ENCODE measurements around the gene MEN1.

Gene MEN1

DNA sequence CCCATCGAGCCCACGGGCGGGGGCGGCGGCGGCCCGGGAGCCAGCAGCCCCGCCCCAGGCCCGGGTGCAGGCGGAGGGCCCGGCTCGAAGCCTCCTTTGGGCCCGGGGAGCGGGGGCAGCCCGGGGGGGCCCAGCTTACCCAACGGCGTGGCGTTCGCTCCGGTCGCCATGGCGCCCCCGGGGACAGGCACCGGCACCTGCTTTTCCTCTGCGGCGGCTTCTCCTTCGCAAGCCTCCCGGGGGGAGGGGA is 32.2 kb downstream of the MEN1 start:
- DNase-seq = no peak

GRCh38 chr11:64777449-64778222 is 32.7 kb downstream of the MEN1 start:
- peak; percentile 84 for DNase-seq

DNA sequence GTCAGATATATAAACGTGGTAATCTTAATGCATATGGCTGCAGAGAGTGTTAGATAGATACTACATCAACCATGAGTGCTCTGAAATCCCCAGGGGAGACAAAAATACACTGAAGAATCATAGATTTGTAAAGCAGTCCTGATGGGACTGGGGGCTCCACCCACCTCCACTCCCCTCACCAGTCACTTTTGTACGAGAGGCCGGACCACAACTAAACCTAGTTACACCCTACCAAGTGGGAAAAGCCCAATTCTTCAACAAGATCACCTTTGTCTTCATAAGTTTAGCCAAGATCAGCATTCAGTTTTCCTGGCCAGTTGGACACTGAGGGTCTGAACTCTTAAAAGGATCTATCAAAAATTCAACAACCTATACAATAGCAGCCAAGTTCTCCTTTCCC is 33.5 kb downstream of the MEN1 start:
- DNase-seq = no peak

DNA sequence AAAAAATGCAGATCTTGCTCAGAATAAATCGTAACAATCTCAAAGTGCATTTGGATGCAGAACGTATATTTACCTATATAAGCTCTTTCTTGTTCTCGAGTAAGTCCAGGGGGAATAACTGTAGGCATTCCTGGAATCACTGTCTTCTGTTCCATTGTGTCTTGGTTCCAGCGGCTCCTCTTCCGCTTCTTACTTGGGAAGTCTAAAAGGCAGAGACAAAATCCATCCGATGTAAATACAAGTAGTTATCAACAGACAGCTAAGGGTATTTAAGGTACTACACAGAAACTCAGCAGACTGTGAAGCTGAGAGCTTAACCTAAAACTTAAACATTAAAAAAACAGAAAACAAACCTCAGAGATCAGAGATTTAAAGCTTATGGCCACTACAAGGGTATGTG is 33.9 kb downstream of the MEN1 start:
- DNase-seq = no peak

GRCh38 chr11:64774144-64774543 is 36.2 kb downstream of the MEN1 start:
- no peak for DNase-seq

GRCh38 chr11:64772303-64773018 is 37.9 kb downstream of the MEN1 start:
- no peak for DNase-seq

- DNase-seq = no peak
These were observed 38.5 kb downstream of the MEN1 start for GRCh38 chr11:64771861-64772260.

GRCh38 chr11:64770120-64770519 is 40.2 kb downstream of the MEN1 start:
- DNase-seq = no peak

DNA sequence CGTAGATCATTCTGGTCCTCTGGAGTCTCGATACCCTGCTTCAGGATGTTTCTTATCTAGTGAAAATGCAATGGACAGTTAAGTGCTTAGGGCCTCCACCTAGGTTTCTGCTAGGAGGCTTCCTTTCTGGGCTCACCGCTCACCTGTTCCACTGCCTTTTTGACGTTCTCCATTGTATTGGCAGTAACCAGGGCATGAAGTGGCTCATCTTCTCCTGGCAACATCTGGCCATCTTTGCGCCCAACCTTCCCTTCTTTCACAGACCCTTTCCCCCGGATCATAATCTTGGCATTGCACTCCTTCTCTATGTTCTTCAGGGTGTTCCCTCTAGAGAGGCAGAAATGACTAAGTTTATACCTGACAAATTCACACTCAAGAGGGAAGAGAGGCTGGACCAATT is 41.1 kb downstream of the MEN1 start:
- no peak for DNase-seq

GRCh38 chr11:64768300-64768694 is 42.1 kb downstream of the MEN1 start:
- DNase-seq = no peak

GRCh38 chr11:64767344-64768299 is 42.7 kb downstream of the MEN1 start:
- DNase-seq = peak; percentile 79

DNA sequence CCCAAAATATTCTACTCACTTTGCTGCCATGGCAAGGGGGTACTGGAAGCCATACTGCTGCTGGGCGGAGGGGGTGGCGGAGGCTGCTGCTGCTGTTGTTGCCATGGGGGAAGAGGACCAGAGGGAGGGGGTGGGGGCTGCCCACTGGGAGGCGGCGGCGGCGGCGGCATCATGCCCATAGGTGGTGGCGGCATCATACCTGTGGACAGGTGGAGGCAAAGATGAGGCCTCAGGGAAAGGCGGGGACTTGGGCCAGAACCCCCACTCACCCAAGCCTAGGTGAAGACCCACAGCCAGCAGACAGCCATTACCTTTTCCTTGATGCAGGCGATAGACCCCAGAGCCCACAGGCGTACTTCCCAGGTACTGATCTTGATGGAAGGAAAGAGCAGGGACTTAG is 43.5 kb downstream of the MEN1 start:
- no peak for DNase-seq

DNA sequence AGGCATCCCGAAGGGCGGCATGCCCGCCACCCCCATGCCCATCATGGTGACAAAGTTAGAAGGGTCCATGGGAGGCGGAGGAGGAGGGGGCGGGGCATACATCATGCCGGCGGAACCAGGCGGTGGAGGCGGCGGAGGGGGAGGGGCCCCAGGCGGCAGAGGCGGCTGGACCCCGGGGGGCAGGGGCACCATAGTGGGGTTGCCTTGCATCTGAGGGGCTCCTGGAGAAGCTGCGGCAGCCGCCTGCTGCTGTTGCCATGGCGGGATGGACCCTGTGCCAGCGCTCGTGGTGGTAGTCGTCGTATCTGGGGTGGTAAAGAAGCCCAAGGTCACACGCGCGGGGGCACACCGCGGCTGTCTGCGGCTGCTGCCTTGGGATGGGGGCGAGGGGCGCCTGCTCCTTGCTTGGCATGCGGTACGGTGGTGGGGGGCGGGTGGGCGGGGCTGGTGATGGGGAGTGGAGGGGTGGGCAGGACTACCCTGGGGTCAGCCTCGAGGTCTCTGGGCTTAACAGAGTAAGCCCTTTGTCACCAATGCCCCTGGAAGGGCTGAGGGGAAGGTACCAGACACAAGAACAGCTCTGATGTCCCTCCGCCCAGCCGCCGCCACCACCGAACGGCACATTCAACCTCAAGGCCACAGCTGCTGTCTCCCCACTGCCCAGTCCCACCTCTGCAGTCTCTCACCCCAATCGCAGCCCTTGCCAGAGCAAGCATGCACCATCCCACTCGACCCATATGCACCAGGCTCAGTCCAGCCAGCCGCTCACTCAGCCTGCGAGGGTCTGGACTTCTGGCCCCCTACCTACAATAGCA is 44.3 kb downstream of the MEN1 start:
- no peak for DNase-seq

DNA sequence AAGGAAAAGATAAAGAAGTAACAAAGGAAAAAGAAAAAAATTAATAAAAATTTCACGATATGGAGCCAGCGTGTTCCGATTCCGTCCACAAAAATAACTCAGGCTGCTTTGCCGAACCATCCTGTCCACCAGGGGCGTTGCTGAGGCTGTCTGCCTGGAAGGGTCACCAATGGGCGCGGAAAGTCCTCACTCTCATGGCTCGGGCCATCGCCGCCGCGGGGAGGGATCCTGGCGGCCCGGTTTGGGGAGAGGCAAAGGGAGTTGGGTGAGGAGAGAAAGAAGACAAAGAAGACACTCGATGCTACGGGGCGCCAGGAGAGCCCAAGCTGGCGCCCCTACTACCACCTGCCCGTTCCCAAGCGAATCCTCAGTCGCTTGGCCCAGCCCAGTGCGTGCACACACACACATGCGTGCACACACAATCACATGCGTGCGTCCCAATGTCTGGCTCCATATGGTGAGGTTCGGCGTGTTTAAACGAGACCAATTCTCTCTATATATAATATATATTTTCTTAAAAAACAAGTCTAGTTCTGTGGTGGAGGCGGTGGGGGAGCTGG is 45.0 kb downstream of the MEN1 start:
- DNase-seq = no peak

GRCh38 chr11:64764753-64765152 is 45.6 kb downstream of the MEN1 start:
- DNase-seq = no peak

- DNase-seq = peak; percentile 41
These were observed 46.2 kb downstream of the MEN1 start for GRCh38 chr11:64764040-64764611.

GRCh38 chr11:64763526-64764039 is 46.8 kb downstream of the MEN1 start:
- DNase-seq = no peak

- peak; percentile 12 for DNase-seq
These were observed 47.5 kb downstream of the MEN1 start for GRCh38 chr11:64762674-64763525.

DNA sequence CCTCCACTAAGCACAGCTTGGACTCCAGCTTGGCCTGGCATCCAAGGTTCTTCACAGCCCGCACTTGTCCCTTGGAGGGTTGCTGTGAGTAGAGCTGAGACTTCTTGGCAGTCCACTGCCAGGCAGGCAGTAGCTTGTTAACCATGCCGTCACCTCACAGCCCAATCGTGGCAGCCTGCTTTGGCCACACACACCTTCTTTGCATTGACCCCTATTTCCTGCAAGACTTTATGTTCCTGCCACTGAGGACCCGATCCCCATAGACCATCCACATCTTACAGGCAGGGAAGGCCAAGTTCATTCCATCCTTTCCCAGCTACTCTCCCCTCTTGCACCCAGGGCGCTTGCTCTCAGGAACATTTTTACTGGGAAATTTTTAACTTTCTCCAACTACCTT is 48.1 kb downstream of the MEN1 start:
- DNase-seq = no peak

DNA sequence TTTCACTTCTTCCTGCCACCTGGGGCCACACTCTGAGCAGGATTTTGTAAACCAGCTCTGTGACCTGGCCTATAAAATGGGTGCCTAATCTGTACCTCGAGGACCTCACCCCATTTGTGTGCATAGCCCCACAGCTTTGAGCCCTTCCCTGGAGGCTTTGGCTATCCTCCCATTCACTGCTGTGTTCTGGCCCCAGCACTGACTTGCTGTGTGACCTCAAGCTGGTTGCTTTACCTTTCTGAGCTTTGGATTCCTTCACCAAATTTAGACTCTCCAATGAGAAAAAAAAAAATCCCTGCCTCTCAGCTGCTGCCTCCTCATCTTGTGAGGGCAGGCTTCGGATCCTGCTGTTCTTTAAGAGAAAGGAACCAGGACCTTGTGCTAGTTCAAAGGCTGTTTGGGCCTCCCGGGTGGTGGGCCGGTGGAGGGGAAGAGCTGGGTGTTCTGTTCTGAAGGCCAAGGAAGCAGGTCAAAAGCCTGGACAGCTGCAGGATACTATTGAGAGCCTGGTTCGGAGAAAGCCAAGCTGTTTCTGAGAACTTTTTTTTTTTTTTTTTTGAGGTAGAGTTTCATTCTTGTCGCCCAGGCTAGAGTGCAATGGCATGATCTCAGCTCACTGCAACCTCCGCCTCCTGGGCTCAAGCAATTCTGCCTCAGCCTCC is 49.5 kb downstream of the MEN1 start:
- DNase-seq = no peak
